ENCODE data around the gene NISCH.

DNA sequence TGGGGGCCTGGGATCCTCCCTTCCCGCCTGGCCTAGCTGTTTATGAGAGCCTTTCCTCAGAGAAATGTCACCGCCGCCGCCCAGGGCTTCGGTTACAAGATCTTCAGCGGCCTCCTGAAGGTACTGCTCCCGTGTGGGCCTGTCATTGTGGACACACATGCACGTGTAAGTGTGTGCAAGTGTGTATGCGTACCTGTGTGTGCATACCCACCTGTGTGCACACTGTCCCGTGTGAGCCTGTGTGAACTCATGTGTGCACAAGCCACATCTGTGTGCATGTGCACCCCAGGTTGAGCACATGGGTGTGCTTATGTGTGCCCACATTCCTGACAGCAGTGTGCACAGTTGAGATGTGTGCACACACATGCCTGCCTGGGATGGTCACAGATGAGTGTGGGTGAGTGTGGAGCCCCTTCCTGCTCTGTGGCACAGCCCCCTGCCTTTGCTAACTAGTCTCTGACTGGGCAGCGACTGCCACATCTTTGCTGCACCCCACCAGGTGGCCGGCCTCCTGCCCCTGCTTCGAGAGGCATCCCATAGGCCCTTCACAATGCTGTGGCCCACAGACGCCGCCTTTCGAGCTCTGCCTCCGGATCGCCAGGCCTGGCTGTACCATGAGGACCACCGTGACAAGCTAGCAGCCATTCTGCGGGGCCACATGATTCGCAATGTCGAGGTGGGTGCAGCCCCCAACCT, 64.2 kb downstream of the NISCH start:
- TF ChIP-seq, protein P1, sequence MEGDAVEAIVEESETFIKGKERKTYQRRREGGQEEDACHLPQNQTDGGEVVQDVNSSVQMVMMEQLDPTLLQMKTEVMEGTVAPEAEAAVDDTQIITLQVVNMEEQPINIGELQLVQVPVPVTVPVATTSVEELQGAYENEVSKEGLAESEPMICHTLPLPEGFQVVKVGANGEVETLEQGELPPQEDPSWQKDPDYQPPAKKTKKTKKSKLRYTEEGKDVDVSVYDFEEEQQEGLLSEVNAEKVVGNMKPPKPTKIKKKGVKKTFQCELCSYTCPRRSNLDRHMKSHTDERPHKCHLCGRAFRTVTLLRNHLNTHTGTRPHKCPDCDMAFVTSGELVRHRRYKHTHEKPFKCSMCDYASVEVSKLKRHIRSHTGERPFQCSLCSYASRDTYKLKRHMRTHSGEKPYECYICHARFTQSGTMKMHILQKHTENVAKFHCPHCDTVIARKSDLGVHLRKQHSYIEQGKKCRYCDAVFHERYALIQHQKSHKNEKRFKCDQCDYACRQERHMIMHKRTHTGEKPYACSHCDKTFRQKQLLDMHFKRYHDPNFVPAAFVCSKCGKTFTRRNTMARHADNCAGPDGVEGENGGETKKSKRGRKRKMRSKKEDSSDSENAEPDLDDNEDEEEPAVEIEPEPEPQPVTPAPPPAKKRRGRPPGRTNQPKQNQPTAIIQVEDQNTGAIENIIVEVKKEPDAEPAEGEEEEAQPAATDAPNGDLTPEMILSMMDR (IDR thresholded peaks at IDR 0.05; ENCODE audit: low read depth, low read length): no peak
- TF ChIP-seq EZH2phosphoT487 (IDR thresholded peaks at IDR 0.05; ENCODE audit: low read depth): no peak

Data from OCI-LY3 (cell line).